ENCODE results near the gene CLDN9.

GRCh38 chr16:2990891-2991290, 21.8 kb upstream of the CLDN9 start:
- TF ChIP-seq POLR2AphosphoS5 (IDR thresholded peaks at IDR 0.05) (no peak), CTCF (IDR thresholded peaks at IDR 0.05) (no peak), POLR2A (IDR thresholded peaks at IDR 0.05) (no peak), EP300 (IDR thresholded peaks at IDR 0.05) (no peak)

Data from upper lobe of left lung (tissue), 4 donors.